SH-SY5Y (cell line): Measurements from ENCODE around the gene NPAS2.

Experiments
- GATA2 ChIP-seq: IDR thresholded peaks from 2 replicates; pipeline ENCODE4 v1.6.1; 2011; ENCODE audit warnings: mild to moderate bottlenecking, low read depth, low read length
- GATA3 ChIP-seq: IDR thresholded peaks from 2 replicates; pipeline ENCODE4 v1.6.1; 2011; ENCODE audit warnings: low read depth, mild to moderate bottlenecking, low read length, moderate library complexity

Gene NPAS2

GRCh38 chr2:100993294-100993693, 173.4 kb downstream of the NPAS2 start:
- no peak for TF ChIP-seq GATA2
- TF ChIP-seq GATA3: no peak

- no peak for TF ChIP-seq GATA3
- TF ChIP-seq GATA2: no peak
Observed at GRCh38 chr2:100995309-100996075, 175.6 kb downstream of the NPAS2 start.

GRCh38 chr2:100997509-100998234, 177.7 kb downstream of the NPAS2 start:
- TF ChIP-seq GATA2: no peak
- TF ChIP-seq GATA3: no peak

- TF ChIP-seq GATA3: no peak
- no peak for TF ChIP-seq GATA2
Observed at GRCh38 chr2:100998235-100998573, 178.3 kb downstream of the NPAS2 start.

GRCh38 chr2:100999995-101000394, 180.1 kb downstream of the NPAS2 start:
- TF ChIP-seq GATA3 (no peak), GATA2 (no peak)

GRCh38 chr2:101001691-101002561, 182.0 kb downstream of the NPAS2 start, which contains the start of gene RPL31:
RPL31 (plus strand) TSS chr2:101002289; CDS start chr2:101002702, 413 bp downstream.
- TF ChIP-seq GATA2: no peak
- no peak for TF ChIP-seq GATA3

GRCh38 chr2:101002562-101003277, 182.8 kb downstream of the NPAS2 start:
- TF ChIP-seq GATA2 (no peak), GATA3 (no peak)

GRCh38 chr2:101003278-101003775, 183.4 kb downstream of the NPAS2 start:
- no peak for TF ChIP-seq GATA3
- TF ChIP-seq GATA2: no peak

GRCh38 chr2:101004620-101005325, 184.8 kb downstream of the NPAS2 start:
- TF ChIP-seq GATA2 (no peak), GATA3 (no peak)

- no peak for TF ChIP-seq GATA2
- no peak for TF ChIP-seq GATA3
Observed at GRCh38 chr2:101006065-101006715, 186.3 kb downstream of the NPAS2 start.

GRCh38 chr2:101007415-101008345, 187.7 kb downstream of the NPAS2 start:
- TF ChIP-seq GATA2: no peak
- TF ChIP-seq GATA3: no peak

- no peak for TF ChIP-seq GATA2
- TF ChIP-seq GATA3: no peak
Observed at GRCh38 chr2:101011152-101011551, 191.2 kb downstream of the NPAS2 start.
